ENCODE data around the gene KIAA1217. TPM values are rescaled to one million over a fixed set of nuclear protein-coding genes. Genes with fewer than 3 reads are reported as not detected.

Gene KIAA1217
- total and polyA plus RNA-seq, 2 donors from 2014 or later = 10.4 to 63.8 TPM

- TF ChIP-seq, protein P1, sequence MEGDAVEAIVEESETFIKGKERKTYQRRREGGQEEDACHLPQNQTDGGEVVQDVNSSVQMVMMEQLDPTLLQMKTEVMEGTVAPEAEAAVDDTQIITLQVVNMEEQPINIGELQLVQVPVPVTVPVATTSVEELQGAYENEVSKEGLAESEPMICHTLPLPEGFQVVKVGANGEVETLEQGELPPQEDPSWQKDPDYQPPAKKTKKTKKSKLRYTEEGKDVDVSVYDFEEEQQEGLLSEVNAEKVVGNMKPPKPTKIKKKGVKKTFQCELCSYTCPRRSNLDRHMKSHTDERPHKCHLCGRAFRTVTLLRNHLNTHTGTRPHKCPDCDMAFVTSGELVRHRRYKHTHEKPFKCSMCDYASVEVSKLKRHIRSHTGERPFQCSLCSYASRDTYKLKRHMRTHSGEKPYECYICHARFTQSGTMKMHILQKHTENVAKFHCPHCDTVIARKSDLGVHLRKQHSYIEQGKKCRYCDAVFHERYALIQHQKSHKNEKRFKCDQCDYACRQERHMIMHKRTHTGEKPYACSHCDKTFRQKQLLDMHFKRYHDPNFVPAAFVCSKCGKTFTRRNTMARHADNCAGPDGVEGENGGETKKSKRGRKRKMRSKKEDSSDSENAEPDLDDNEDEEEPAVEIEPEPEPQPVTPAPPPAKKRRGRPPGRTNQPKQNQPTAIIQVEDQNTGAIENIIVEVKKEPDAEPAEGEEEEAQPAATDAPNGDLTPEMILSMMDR (IDR thresholded peaks at IDR 0.05; ENCODE audit: borderline replicate concordance, extremely low read depth, insufficient read depth) = no peak
- no peak for FAIRE-seq
- intact Hi-C loops (cut with DNase I) = no loop called here
Measured at GRCh38 chr10:24261627-24262026, 52.7 kb downstream of the KIAA1217 start.

GRCh38 chr10:24262929-24263590 lies 54.1 kb downstream of the KIAA1217 start:
- intact Hi-C loops (cut with DNase I) = no loop called here
- Histone ChIP-seq H3K4me3 (ENCODE audit: low read length in 3 of 3) (no peak overlapping the region), H3K9me3 (ENCODE audit: control insufficient read depth in 2 of 3, insufficient read depth in 1 of 3, low read length in 3 of 3) (no peaks in the 10 kb centered on the region), H3K36me3 (ENCODE audit: control insufficient read depth in 2 of 3, insufficient read depth in 3 of 3, low read length in 3 of 3) (no peaks in the 10 kb centered on the region), H3K4me1 (ENCODE audit: control insufficient read depth in 2 of 3, insufficient read depth in 2 of 3, low read depth in 1 of 3, low read length in 3 of 3) (peaks cover 0 to 22% (median 15%) of the 10 kb centered on the region in 3 donors), H3K27me3 (ENCODE audit: control insufficient read depth, insufficient read depth, low read length) (no peaks in the 10 kb centered on the region), H3K27ac (ENCODE audit: low read depth in 2 of 2, low read length in 2 of 2) (no peak overlapping the region), H3K9ac (ENCODE audit: low read length in 3 of 3) (no peak overlapping the region)
- DNase-seq (no peak), FAIRE-seq (no peak)
- TF ChIP-seq, protein P1 (IDR thresholded peaks at IDR 0.05; ENCODE audit: borderline replicate concordance, extremely low read depth, insufficient read depth) = no peak

More at GRCh38 chr10:24261627-24262026, 52.7 kb downstream of the KIAA1217 start:
- H3K9ac ChIP-seq (ENCODE audit: low read length in 3 of 3) = no peak overlapping the region
- no peak overlapping the region for H3K27ac ChIP-seq (ENCODE audit: low read depth in 2 of 2, low read length in 2 of 2)
- H3K27me3 ChIP-seq (ENCODE audit: control insufficient read depth, insufficient read depth, low read length) = no peaks in the 10 kb centered on the region
- DNase-seq = no peak
- H3K4me1 ChIP-seq (ENCODE audit: control insufficient read depth in 2 of 3, insufficient read depth in 2 of 3, low read depth in 1 of 3, low read length in 3 of 3) = peaks cover 0 to 23% (median 15%) of the 10 kb centered on the region in 3 donors
- no peak overlapping the region for H3K4me3 ChIP-seq (ENCODE audit: low read length in 3 of 3)
- H3K9me3 ChIP-seq (ENCODE audit: control insufficient read depth in 2 of 3, insufficient read depth in 1 of 3, low read length in 3 of 3) = no peaks in the 10 kb centered on the region
- no peaks in the 10 kb centered on the region for H3K36me3 ChIP-seq (ENCODE audit: control insufficient read depth in 2 of 3, insufficient read depth in 3 of 3, low read length in 3 of 3)

DNA sequence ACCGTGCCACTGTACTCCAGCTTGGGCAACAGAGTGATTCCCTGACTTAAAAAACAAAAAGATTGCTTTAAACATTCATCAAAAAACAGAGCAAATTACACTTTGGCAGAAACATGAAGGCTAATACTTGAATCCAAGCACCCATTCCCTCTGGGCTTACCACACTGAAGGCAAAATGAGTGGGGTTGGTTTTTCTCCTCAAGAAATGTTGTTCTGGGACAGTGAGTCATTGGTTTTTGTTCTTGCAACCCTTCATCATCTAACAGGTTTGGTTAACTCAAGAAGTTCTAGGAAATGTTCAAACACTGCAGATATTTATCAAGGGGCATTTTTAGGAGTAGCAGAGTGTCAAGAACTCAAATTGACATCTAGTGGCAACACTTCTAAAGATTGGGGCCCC lies 60.5 kb downstream of the KIAA1217 start:
- Histone ChIP-seq H3K27me3 (ENCODE audit: control insufficient read depth, insufficient read depth, low read length) (no peaks in the 10 kb centered on the region), H3K9me3 (ENCODE audit: control insufficient read depth in 2 of 3, insufficient read depth in 1 of 3, low read length in 3 of 3) (no peaks in the 10 kb centered on the region), H3K27ac (ENCODE audit: low read depth in 2 of 2, low read length in 2 of 2) (no peak overlapping the region), H3K36me3 (ENCODE audit: control insufficient read depth in 2 of 3, insufficient read depth in 3 of 3, low read length in 3 of 3) (peaks cover 0 to 5% (median 2%) of the 10 kb centered on the region in 3 donors), H3K4me1 (ENCODE audit: control insufficient read depth in 2 of 3, insufficient read depth in 2 of 3, low read depth in 1 of 3, low read length in 3 of 3) (peaks cover 0 to 3% (median 2%) of the 10 kb centered on the region in 3 donors), H3K4me3 (ENCODE audit: low read length in 3 of 3) (no peak overlapping the region), H3K9ac (ENCODE audit: low read length in 3 of 3) (no peak overlapping the region)
- FAIRE-seq (no peak), DNase-seq (no peak)
- intact Hi-C loops (cut with DNase I) = no loop called here
- TF ChIP-seq, protein P1 (IDR thresholded peaks at IDR 0.05; ENCODE audit: borderline replicate concordance, extremely low read depth, insufficient read depth) = no peak

All from kidney (tissue), 14 donors.